Esophagus squamous epithelium (tissue), 5 donors: Measurements from ENCODE around the gene TARS2. TPM values are rescaled to one million over a fixed set of nuclear protein-coding genes. Genes with fewer than 3 reads are reported as not detected.

Experiments
- DNase-seq: peaks from one replicate; lab custom pipeline; 2025; lab: John Stamatoyannopoulos, UW
- H3K27ac ChIP-seq, 4 donors: fragments of 200-600 bp; sonication (generic); one replicate each; pipeline ENCODE4 v1.5.1; 2016 to 2019; ENCODE audit warnings: mild to moderate bottlenecking in 1 of 4
- H3K27me3 ChIP-seq, 4 donors: fragments of 200-600 bp; sonication (generic); 1 replicate in 3 of 4; 2 replicates in 1 of 4; pipeline versions ENCODE4 v1.5.1 to v1.6.0; 2017 to 2021; ENCODE audit warnings: antibody characterized with exemption in 1 of 4
- H3K36me3 ChIP-seq, 3 donors: fragments of 200-600 bp; sonication (generic); one replicate each; pipeline ENCODE4 v1.5.1; 2016 to 2019
- H3K4me1 ChIP-seq, 3 donors: fragments of 200-600 bp; sonication (generic); one replicate each; pipeline ENCODE4 v1.5.1; 2017 to 2019
- H3K4me3 ChIP-seq, 4 donors: fragments of 200-600 bp; sonication (generic); 1 replicate in 3 of 4; 2 replicates in 1 of 4; pipeline ENCODE4 v1.5.1; 2016 to 2019; ENCODE audit warnings: mild to moderate bottlenecking in 2 of 4, moderate library complexity in 1 of 4
- H3K9me3 ChIP-seq, 3 donors: fragments of 200-600 bp; sonication (generic); one replicate each; pipeline ENCODE4 v1.5.1; 2016 to 2019
- POLR2A ChIP-seq, 4 donors: fragments of 450-650 bp; IDR thresholded peaks; one replicate each; pipeline ENCODE4 v1.6.1; 2017; ENCODE audit warnings: antibody characterized with exemption in 4 of 4, mild to moderate bottlenecking in 4 of 4, moderate library complexity in 3 of 4
- WGBS, 2 donors: methylation state at CpG; one replicate each; pipeline ENCODE4 v1.1.5; 2018; 5-methylcytosine and 5-hydroxymethylcytosine counted together
- intact Hi-C: fragments of 100-400 bp; cut with DNase I; formaldehyde crosslinking; loops from one replicate; pipeline ENCODE4 v1.15.0; 2022
- total RNA-seq, 4 donors: library from RNA; depleted of rRNA; stranded (reverse); fragments of >200 nt; gene quantifications; one replicate each; pipeline ENCODE4 v1.1.0, GENCODE V29; 2016
- TF ChIP-seq, protein P1 (sequence below), 6 experiments: fragments of 450-650 bp in 4 of 6; fragments of 200-600 bp in 2 of 6; sonication (generic) in 2 of 6; IDR thresholded peaks; one replicate each; pipeline ENCODE4 v1.5.1; 2016 to 2019; ENCODE audit warnings: antibody characterized with exemption in 6 of 6, mild to moderate bottlenecking in 4 of 6, moderate library complexity in 4 of 6
- donor health status: DM: yes; HTN: yes; CAD: no.

Gene TARS2
- total RNA-seq, 4 donors from 2014 or later = 10.5 to 16.5 (median 13.7) TPM

DNA sequence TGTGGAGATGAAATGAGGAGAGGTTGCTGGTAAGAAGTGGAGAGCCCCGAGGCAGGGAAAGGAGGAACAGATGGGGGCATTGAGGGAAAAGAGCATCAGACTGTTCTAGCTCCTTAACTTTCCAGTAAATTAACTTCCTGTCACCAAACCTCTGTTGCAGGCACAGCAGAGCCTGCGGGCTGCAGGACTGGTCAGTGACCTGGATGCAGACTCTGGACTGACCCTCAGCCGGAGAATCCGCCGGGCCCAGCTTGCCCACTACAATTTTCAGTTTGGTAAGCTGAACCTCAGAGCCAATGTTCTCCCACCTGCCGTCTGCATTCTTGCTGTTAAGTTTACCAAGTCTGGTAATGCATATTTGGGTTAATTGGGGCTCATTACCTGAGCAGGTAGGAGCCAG is 18.2 kb downstream of the TARS2 start:
- WGBS, 2 donors = 86 to 88% methylated on average over 2 to 6 of the region's 6 CpGs
- intact Hi-C loops = no loop called here
- peaks cover 7 to 32% (median 20%) of the 10 kb centered on the region in 3 donors for H3K4me1 ChIP-seq
- no peak for DNase-seq
- peaks cover 9 to 78% (median 10%) of the 10 kb centered on the region in 3 donors for H3K36me3 ChIP-seq
- H3K27ac ChIP-seq = no peak overlapping the region
- TF ChIP-seq, protein P1, sequence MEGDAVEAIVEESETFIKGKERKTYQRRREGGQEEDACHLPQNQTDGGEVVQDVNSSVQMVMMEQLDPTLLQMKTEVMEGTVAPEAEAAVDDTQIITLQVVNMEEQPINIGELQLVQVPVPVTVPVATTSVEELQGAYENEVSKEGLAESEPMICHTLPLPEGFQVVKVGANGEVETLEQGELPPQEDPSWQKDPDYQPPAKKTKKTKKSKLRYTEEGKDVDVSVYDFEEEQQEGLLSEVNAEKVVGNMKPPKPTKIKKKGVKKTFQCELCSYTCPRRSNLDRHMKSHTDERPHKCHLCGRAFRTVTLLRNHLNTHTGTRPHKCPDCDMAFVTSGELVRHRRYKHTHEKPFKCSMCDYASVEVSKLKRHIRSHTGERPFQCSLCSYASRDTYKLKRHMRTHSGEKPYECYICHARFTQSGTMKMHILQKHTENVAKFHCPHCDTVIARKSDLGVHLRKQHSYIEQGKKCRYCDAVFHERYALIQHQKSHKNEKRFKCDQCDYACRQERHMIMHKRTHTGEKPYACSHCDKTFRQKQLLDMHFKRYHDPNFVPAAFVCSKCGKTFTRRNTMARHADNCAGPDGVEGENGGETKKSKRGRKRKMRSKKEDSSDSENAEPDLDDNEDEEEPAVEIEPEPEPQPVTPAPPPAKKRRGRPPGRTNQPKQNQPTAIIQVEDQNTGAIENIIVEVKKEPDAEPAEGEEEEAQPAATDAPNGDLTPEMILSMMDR (IDR thresholded peaks at IDR 0.05) = no peak
- no peak for TF ChIP-seq POLR2A (IDR thresholded peaks at IDR 0.05)
- no peaks in the 10 kb centered on the region for H3K9me3 ChIP-seq
- no peaks in the 10 kb centered on the region for H3K27me3 ChIP-seq
- H3K4me3 ChIP-seq = no peak overlapping the region

DNA sequence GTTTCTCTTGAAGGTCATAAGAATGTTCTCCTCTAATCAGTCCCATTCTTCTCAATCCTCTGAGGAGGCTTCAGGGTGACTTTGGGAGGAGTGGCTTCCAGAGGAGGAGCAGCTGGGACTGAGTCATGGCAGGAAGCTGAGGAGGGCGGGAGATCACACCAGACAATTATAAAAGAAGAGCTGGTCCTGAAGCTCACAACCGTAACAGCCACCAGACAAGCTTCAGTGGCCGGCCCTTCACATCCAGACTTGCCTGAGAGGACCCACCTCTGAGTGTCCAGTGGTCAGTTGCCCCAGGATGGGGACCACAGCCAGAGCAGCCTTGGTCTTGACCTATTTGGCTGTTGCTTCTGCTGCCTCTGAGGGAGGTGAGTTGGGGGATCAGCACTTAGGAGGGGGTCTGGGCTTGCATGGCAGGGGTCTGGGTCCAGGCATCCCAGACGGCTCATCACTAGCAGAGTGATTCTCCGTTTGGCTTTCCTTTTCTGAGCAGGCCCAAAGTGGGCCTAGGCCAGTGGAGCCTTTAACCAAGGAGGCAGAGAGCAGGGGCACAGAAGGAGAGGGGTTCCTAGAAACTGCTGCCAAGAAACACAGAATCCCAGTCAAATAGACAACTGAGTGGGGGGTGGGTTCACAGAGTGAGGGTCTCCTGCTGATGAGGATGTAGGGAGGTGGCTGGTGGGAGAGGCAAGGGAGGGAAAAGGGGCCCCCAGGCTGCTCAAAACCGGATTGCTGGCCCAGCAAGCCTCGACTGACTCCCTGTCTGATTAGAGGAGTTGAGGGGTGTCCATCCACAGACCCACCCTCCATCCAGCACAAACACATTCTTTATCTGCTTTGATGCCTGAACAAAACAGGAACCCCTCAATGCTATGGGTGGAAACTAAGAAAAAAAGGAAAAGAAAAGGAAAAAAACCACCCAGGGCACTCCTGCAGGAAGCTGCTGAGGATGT is 21.0 kb downstream of the TARS2 start, which contains the start of gene ECM1:
TSS of gene ECM1 (plus strand) at position 198 of the 953 bp plus-strand sequence. CDS start at position 299, 101 bp downstream.
- Histone ChIP-seq H3K36me3 (peaks cover 9 to 76% (median 9%) of the 10 kb centered on the region in 3 donors), H3K4me3 (peak within 1 kb of the TSS; percentile 32 to 57 (median 44))

DNA sequence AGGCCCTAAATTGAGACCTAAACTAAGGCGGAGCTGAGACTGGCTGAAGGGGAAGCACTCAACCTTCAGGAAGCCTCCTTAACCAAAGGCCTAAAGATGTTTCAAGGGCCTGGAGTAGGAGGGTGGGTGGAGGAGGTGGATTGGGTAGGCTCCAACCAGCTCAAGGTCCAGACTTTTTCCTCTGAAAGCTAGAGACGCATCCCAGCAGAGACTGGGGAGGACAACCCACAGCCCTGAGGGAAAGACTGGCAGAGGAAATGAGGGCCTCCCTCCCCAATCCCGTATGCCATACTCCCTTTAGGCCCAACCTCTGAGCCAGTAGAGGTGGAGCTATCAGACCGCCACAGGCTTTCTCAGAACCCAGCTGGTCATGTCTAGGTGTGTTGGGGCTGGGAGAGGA is 21.8 kb downstream of the TARS2 start:
- 69 to 87% methylated on average over 3 of the region's 4 CpGs for WGBS, 2 donors
- no peaks in the 10 kb centered on the region for H3K9me3 ChIP-seq
- peaks cover 12 to 60% (median 20%) of the 10 kb centered on the region in 3 donors for H3K4me1 ChIP-seq
- no peaks in the 10 kb centered on the region for H3K27me3 ChIP-seq
- H3K36me3 ChIP-seq = peaks cover 9 to 71% (median 9%) of the 10 kb centered on the region in 3 donors
- peak overlapping the region; percentile 32 to 57 (median 44) for H3K4me3 ChIP-seq
- peak overlapping the region; percentile 39 to 92 (median 88) for H3K27ac ChIP-seq
- TF ChIP-seq, protein P1 (IDR thresholded peaks at IDR 0.05) = no peak
- TF ChIP-seq POLR2A (IDR thresholded peaks at IDR 0.05) = no peak
- intact Hi-C loops = no loop called here
- no peak for DNase-seq

More for the DNA sequence above, 21.0 kb downstream of the TARS2 start, which contains the start of gene ECM1:
- no peak for DNase-seq
- Histone ChIP-seq H3K27ac (peak within 1 kb of the TSS; percentile 87 to 92 (median 88)), H3K9me3 (no peaks in the 10 kb centered on the region), H3K27me3 (no peaks in the 10 kb centered on the region), H3K4me1 (peaks cover 9 to 52% (median 20%) of the 10 kb centered on the region in 3 donors)
- WGBS, 2 donors = 21 to 35% methylated on average over 5 to 7 of the region's 7 CpGs
- TF ChIP-seq, protein P1 (IDR thresholded peaks at IDR 0.05) = no peak
- TF ChIP-seq POLR2A (IDR thresholded peaks at IDR 0.05) = peak in 2 of 4 donors; percentile 44 to 48
- intact Hi-C loops = no loop called here

- no peaks in the 10 kb centered on the region for H3K9me3 ChIP-seq
- whole genome bisulfite sequencing, 2 donors = 87 to 90% methylated on average over 9 of the region's 12 CpGs
- no peak for TF ChIP-seq POLR2A (IDR thresholded peaks at IDR 0.05)
- TF ChIP-seq, protein P1 (IDR thresholded peaks at IDR 0.05) = no peak
- peak overlapping the region in 3 of 4 donors; percentile 1 to 46 (median 41) for H3K4me3 ChIP-seq
- peaks cover 0 to 45% (median 4%) of the 10 kb centered on the region in 3 donors for H3K36me3 ChIP-seq
- peak overlapping the region in 3 of 4 donors; percentile 87 to 92 (median 90) for H3K27ac ChIP-seq
- intact Hi-C loops = no loop called here
- H3K27me3 ChIP-seq = no peaks in the 10 kb centered on the region
- H3K4me1 ChIP-seq = peaks cover 24 to 83% (median 28%) of the 10 kb centered on the region in 3 donors
- no peak for DNase-seq
Measured at GRCh38 chr1:150511551-150511950, 24.3 kb downstream of the TARS2 start.
